ENCODE data around the gene IGSF9B. TPM values are rescaled to one million over a fixed set of nuclear protein-coding genes. Genes with fewer than 3 reads are reported as not detected.

IGSF9B gene
- total and polyA plus RNA-seq, 9 of the 15 experiments (the other 6 are each of a cell fraction or from before 2014, with no cell fraction given): 0.09 TPM; not detected in 8

DNA sequence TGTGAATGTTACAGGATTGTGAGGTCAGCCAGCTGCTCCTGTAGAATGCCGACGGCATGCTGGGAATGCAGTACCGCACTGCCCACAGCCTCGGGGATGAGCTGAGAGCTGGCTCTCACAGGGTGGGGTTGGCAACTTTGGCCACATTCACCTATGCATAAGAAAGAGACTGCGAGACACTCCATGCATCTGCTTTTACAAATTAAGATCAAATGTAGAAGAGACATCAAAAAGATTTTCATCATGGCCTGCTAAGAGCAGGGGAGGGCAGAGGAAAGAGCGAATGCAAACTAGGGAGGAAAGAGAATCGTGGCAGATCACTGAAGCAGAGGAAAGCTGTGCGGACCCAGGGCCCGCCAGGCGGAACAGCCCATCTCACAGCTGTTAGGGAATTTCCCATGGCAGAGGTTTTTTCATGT is 61.7 kb downstream of the IGSF9B start (continued):
- TF ChIP-seq TAF9B (IDR thresholded peaks at IDR 0.05; ENCODE audit: partially characterized antibody): no peak
- TF ChIP-seq, protein P1, sequence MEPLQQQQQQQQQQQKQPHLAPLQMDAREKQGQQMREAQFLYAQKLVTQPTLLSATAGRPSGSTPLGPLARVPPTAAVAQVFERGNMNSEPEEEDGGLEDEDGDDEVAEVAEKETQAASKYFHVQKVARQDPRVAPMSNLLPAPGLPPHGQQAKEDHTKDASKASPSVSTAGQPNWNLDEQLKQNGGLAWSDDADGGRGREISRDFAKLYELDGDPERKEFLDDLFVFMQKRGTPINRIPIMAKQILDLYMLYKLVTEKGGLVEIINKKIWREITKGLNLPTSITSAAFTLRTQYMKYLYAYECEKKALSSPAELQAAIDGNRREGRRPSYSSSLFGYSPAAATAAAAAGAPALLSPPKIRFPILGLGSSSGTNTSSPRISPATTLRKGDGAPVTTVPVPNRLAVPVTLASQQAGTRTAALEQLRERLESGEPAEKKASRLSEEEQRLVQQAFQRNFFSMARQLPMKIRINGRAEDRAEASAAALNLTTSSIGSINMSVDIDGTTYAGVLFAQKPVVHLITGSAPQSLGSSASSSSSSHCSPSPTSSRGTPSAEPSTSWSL (CRISPR knock-in tag; IDR thresholded peaks at IDR 0.05; ENCODE audit: borderline replicate concordance): no peak

DNA sequence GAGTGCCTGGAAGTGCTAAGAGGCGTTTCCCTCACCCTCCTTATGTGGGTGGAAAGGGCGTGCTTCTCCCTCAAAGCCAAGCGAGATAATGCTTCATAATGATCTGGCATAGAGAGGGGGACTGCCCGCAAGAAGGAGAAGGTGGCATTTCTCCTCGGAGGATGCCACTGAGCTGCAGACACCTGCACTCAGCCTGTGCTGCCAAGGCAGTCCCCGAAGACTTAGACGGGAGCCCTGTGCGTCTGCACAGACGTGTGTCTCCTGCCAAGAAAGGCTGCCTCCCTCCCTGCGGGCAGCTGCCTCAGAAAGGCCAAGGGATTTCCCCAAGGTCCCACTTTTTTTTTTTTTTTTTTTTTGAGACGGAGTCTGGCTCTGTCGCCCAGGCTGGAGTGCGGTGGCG is 63.4 kb downstream of the IGSF9B start:
- DNase-seq (ENCODE audit: extremely low read depth in 1 of 4, low spot score in 3 of 4): no peak
- no peaks in the 10 kb centered on the region for H3K36me3 ChIP-seq (ENCODE audit: control insufficient read depth, insufficient read depth, low read length)
- in situ Hi-C loops (cut with MboI): no loop called here
- H3K27me3 ChIP-seq (ENCODE audit: control insufficient read depth in 2 of 2, insufficient read depth in 2 of 2, low read length in 2 of 2): peaks cover 0 to 7% of the 10 kb centered on the region in 2 experiments; a peak in 2 of 5 replicates
- H3K9ac ChIP-seq (ENCODE audit: insufficient read depth in 1 of 2, low read depth in 2 of 2, low read length in 2 of 2): no peak overlapping the region
- no peak overlapping the region for H3K4me3 ChIP-seq
- no peaks in the 10 kb centered on the region for H3K4me1 ChIP-seq (replicated peaks in 1 of 2; ENCODE audit: control insufficient read depth in 2 of 2, insufficient read depth in 2 of 2, low read length in 2 of 2)
- BruUV-seq (replicated peaks): no TSS peak
- FAIRE-seq: no peak
- H2AFZ ChIP-seq (ENCODE audit: low read depth, low read length): no peak overlapping the region
- no peak for ATAC-seq
- TF ChIP-seq ZFP36 (IDR thresholded peaks at IDR 0.05; ENCODE audit: low read depth, low read length, partially characterized antibody) (no peak), SRSF3 (IDR thresholded peaks at IDR 0.05; ENCODE audit: insufficient read depth, low read length) (no peak), ZNF239 (CRISPR knock-in tag; IDR thresholded peaks at IDR 0.05) (no peak)
- H3K9me3 ChIP-seq (replicated peaks; ENCODE audit: control insufficient read depth, insufficient read depth, low read depth, low read length): no peaks in the 10 kb centered on the region
- no peaks in the 10 kb centered on the region for H4K20me1 ChIP-seq (replicated peaks; ENCODE audit: control insufficient read depth, insufficient read depth, low read length)
- intact Hi-C loops (cut with micrococcal nuclease): no loop called here
- no peaks in the 10 kb centered on the region for H3K79me2 ChIP-seq (ENCODE audit: control insufficient read depth, insufficient read depth, low read length)
- under 1% methylated on average over 9 of the region's 14 CpGs for WGBS (ENCODE audit: insufficient coverage, low coverage, missing lambda C conversion rate)
- no peak overlapping the region for H3K27ac ChIP-seq (ENCODE audit: extremely low read depth, low read depth, low read length)
- H3K4me2 ChIP-seq (ENCODE audit: insufficient read depth, low read length): no peak overlapping the region
- H3K9me1 ChIP-seq (ENCODE audit: control insufficient read depth, insufficient read depth, low read length): no peaks in the 10 kb centered on the region
- ChIA-PET POLR2A (no interaction called here), CTCF (ENCODE audit: low intra/inter-chr PET ratio) (no interaction called here)
